Stomach (tissue), 4 donors: ENCODE measurements around the gene AGPS.

Experiments used
- CTCF ChIP-seq, 7 experiments: fragments of 450-650 bp in 4 of 7; fragments of 200-600 bp in 3 of 7; sonication (generic) in 3 of 7; IDR thresholded peaks; one replicate each; pipeline ENCODE4 v1.5.1; 2016 to 2019; ENCODE audit warnings: antibody characterized with exemption in 7 of 7, control low read depth in 2 of 7, mild to moderate bottlenecking in 1 of 7
- EP300 ChIP-seq: sonication (generic); formaldehyde crosslinking; IDR thresholded peaks from one replicate; pipeline ENCODE4 v1.6.1; 2017; ENCODE audit warnings: antibody characterized with exemption

- TF ChIP-seq CTCF (IDR thresholded peaks at IDR 0.05) = no peak
- no peak for TF ChIP-seq EP300
These were observed 154.5 kb downstream of the AGPS start for GRCh38 chr2:177547122-177547521.
